K562 (cell line): ENCODE data around the gene MRPL40. TPM values are rescaled to one million over a fixed set of nuclear protein-coding genes. Genes with fewer than 3 reads are reported as not detected.

Experiments
- HNRNPK ChIP-seq: fragments of 200-400 bp; formaldehyde crosslinking; IDR thresholded peaks from one replicate; pipeline ENCODE4 v1.6.1; 2018; ENCODE audit warnings: mild to moderate bottlenecking, low read depth, low read length; ENCODE audit not compliant: poor library complexity, severe bottlenecking
- KAT2B ChIP-seq: IDR thresholded peaks from one replicate; pipeline ENCODE4 v1.6.1; 2012; ENCODE audit warnings: low read depth, mild to moderate bottlenecking, control low read depth, inconsistent platforms, low read length, moderate library complexity
- KLF6 ChIP-seq: fragments of 250-450 bp; sonication (Bioruptor Pico); IDR thresholded peaks from 2 replicates; pipeline ENCODE4 v1.4.0; 2020; ENCODE audit warnings: mild to moderate bottlenecking, moderate library complexity, borderline replicate concordance
- NFE2L1 ChIP-seq: fragments of 450-650 bp; IDR thresholded peaks from 2 replicates; pipeline ENCODE4 v1.6.1; 2016; ENCODE audit warnings: missing genetic modification characterization, low read depth, mild to moderate bottlenecking, missing compliant biosample characterization, moderate library complexity, borderline replicate concordance
- RBBP5 ChIP-seq: fragments of 200-600 bp; sonication (generic); IDR thresholded peaks from 2 replicates; pipeline ENCODE4 v1.6.1; 2012; ENCODE audit warnings: borderline replicate concordance, mild to moderate bottlenecking, low read length, control low read depth, inconsistent platforms; ENCODE audit not compliant: insufficient read depth, poor library complexity, severe bottlenecking
- SMARCA4 ChIP-seq: fragments of 450-650 bp; IDR thresholded peaks from 2 replicates; pipeline ENCODE4 v1.6.1; 2016
- ZBTB8A ChIP-seq: fragments of 450-650 bp; IDR thresholded peaks from 2 replicates; pipeline ENCODE4 v1.6.1; 2018; ENCODE audit warnings: mild to moderate bottlenecking, moderate library complexity; ENCODE audit not compliant: partially characterized antibody
- ZBTB9 ChIP-seq: fragments of 450-650 bp; formaldehyde crosslinking; IDR thresholded peaks from 2 replicates; pipeline ENCODE4 v1.4.0; 2020; ENCODE audit warnings: mild to moderate bottlenecking, moderate library complexity
- ZNF592 ChIP-seq: fragments of 450-650 bp; IDR thresholded peaks from 2 replicates; pipeline ENCODE4 v1.6.1; 2017; ENCODE audit warnings: antibody characterized with exemption, mild to moderate bottlenecking
- polyA plus RNA-seq, 8 experiments: library from polyadenylated mRNA; depleted of rRNA in 4 of 8; stranded (reverse) in 5 of 8; unstranded in 3 of 8; fragments of >200 nt; fragmentation: Nextera tagmentation in 2 of 8; fragmentation: Illumina TruSeq in 1 of 8; extraction: Ambion mirVana in 2 of 8; extraction: Trizol in 1 of 8; gene quantifications; 2 replicates each; pipeline versions ENCODE4 v1.2.1 to v1.2.3, GENCODE V29; 2011 to 2014; ENCODE audit warnings: inconsistent platforms in 1 of 8, missing spikeins in 1 of 8
- total RNA-seq, 7 experiments: library from RNA; depleted of rRNA in 6 of 7; stranded (reverse); fragments of >200 nt in 6 of 7; fragmentation: Illumina TruSeq in 2 of 7; extraction: Trizol in 2 of 7; gene quantifications; 2 replicates each; pipeline versions ENCODE4 v1.2.1 to v1.2.3, GENCODE V29; 2011 to 2021; ENCODE audit warnings: low replicate concordance in 1 of 7

The MRPL40 gene
- total and polyA plus RNA-seq, 9 of the 15 experiments (the other 6 are each of a cell fraction or from before 2014, with no cell fraction given): 132 to 652 (median 208) TPM

GRCh38 chr22:19430890-19431541 lies 1.3 kb upstream of the MRPL40 start (continued):
- no peak for TF ChIP-seq ZNF592
- TF ChIP-seq KLF6 (CRISPR knock-in tag): no peak
- TF ChIP-seq KAT2B: peak; percentile 56
- peak; percentile 78 for TF ChIP-seq RBBP5
- TF ChIP-seq HNRNPK: no peak
- TF ChIP-seq ZBTB8A: no peak
- no peak for TF ChIP-seq NFE2L1
- peak; percentile 74; the same call in 1 of the 2 replicates for TF ChIP-seq ZBTB9 (CRISPR knock-in tag)
- TF ChIP-seq SMARCA4: no peak
